Karpas-422 (cell line): ENCODE results near the gene KRT39. TPM values are rescaled to one million over a fixed set of nuclear protein-coding genes. Genes with fewer than 3 reads are reported as not detected.
A peak's percentile ranks its signal among the peaks of the same experiment; 100 is the strongest.

Experiments used
- DNase-seq: peaks from one replicate; pipeline ENCODE4 v3.0.0-alpha.2; 2015
- H2AFZ ChIP-seq: fragments of 200-600 bp; sonication (generic); 2 replicates; pipeline ENCODE4 v1.6.1; 2014; ENCODE audit warnings: antibody characterized with exemption, low read length, mixed read lengths
- H3K27ac ChIP-seq: fragments of 200-600 bp; sonication (generic); 2 replicates; pipeline ENCODE4 v1.5.1; 2014; ENCODE audit warnings: mild to moderate bottlenecking, low read length, moderate library complexity
- H3K27me3 ChIP-seq: fragments of 200-600 bp; sonication (generic); 2 replicates; pipeline ENCODE4 v1.6.1; 2014; ENCODE audit warnings: low read length, mixed read lengths
- H3K36me3 ChIP-seq: fragments of 200-600 bp; sonication (generic); 2 replicates; pipeline ENCODE4 v1.6.1; 2014; ENCODE audit warnings: low read length, mixed read lengths; ENCODE audit not compliant: insufficient read depth
- H3K4me1 ChIP-seq: fragments of 200-600 bp; sonication (generic); 2 replicates; pipeline ENCODE4 v1.6.1; 2014; ENCODE audit warnings: mild to moderate bottlenecking, low read length, mixed read lengths
- H3K4me2 ChIP-seq: fragments of 200-600 bp; sonication (generic); 2 replicates; pipeline ENCODE4 v1.6.1; 2014; ENCODE audit warnings: low read length, low read depth, mild to moderate bottlenecking; ENCODE audit not compliant: poor library complexity, severe bottlenecking
- H3K4me3 ChIP-seq: fragments of 200-600 bp; sonication (generic); 2 replicates; pipeline ENCODE4 v1.5.1; 2014; ENCODE audit warnings: mild to moderate bottlenecking, antibody characterized with exemption, low read length, mixed read lengths
- H3K79me2 ChIP-seq: fragments of 200-600 bp; sonication (generic); 2 replicates; pipeline ENCODE4 v1.6.1; 2014; ENCODE audit warnings: mild to moderate bottlenecking, low read length, mixed read lengths
- H3K9ac ChIP-seq: fragments of 200-600 bp; sonication (generic); 2 replicates; pipeline ENCODE4 v1.6.0; 2014; ENCODE audit warnings: low read length
- H3K9me2 ChIP-seq: fragments of 200-600 bp; sonication (generic), shearing (Covaris generic); replicated peaks from 2 replicates; pipeline ENCODE4 v1.6.0; 2014; ENCODE audit warnings: mild to moderate bottlenecking, low read length, moderate library complexity; ENCODE audit not compliant: insufficient read depth
- H3K9me3 ChIP-seq: fragments of 300-700, 200-600 bp; sonication (generic); 2 replicates; pipeline ENCODE4 v1.6.1; 2014; ENCODE audit warnings: low read length, mixed read lengths
- H4K20me1 ChIP-seq: fragments of 200-600 bp; sonication (generic); 2 replicates; pipeline ENCODE4 v1.6.1; 2014; ENCODE audit warnings: mild to moderate bottlenecking, antibody characterized with exemption, low read length, low read depth; ENCODE audit not compliant: insufficient read depth
- total RNA-seq: library from RNA; depleted of rRNA; stranded (reverse); fragments of >200 nt; shearing (Covaris generic); gene quantifications from 2 replicates; pipeline ENCODE4 v1.2.3, GENCODE V29; 2014; ENCODE audit warnings: low replicate concordance; rRNA removed

The KRT39 gene
- total RNA-seq, result not detected in 2 replicates

DNA sequence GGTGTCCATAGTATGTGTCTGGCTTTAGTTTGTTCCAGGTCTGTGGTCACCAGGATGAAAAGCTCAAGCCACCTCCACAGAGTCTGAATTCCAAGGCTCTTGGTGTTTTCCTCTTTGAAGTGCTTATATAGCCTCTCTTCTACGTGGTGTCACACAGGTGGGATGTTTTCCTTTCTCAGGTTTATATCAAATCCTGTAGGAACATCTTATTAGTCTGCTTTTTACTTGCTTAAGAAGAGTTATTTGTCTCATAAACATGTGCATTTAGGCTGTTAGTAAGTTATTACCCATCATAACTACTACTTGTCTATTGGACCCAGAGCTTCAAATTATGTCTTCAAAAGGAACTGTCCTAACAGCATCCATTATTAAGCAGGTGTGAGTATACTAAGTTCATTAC lies at the start of gene KRT39:
TSS of gene KRT39 (minus strand) at position 101 of the 400 bp plus-strand sequence. CDS start at position 9, 92 bp downstream.
- no peak within 1 kb of the TSS for H3K4me3 ChIP-seq
- no peak within 1 kb of the TSS for H3K4me2 ChIP-seq
- no peaks in the 10 kb centered on the region for H3K4me1 ChIP-seq
- H3K9me3 ChIP-seq, result no peaks in the 10 kb centered on the region
- DNase-seq, result no peak
- no peaks in the 10 kb centered on the region for H3K9me2 ChIP-seq
- H3K36me3 ChIP-seq, result no peaks in the 10 kb centered on the region
- no peaks in the 10 kb centered on the region for H3K27me3 ChIP-seq
- H3K79me2 ChIP-seq, result no peaks in the 10 kb centered on the region
- no peak within 1 kb of the TSS for H2AFZ ChIP-seq
- H3K27ac ChIP-seq, result no peak within 1 kb of the TSS
- H3K9ac ChIP-seq, result no peak within 1 kb of the TSS
- no peaks in the 10 kb centered on the region for H4K20me1 ChIP-seq

- no peak overlapping the region for H2AFZ ChIP-seq
- no peaks in the 10 kb centered on the region for H3K4me1 ChIP-seq
- H4K20me1 ChIP-seq, result no peaks in the 10 kb centered on the region
- DNase-seq, result peak; percentile 41
- H3K9me2 ChIP-seq, result no peaks in the 10 kb centered on the region
- no peak overlapping the region for H3K4me2 ChIP-seq
- H3K27ac ChIP-seq, result no peak overlapping the region
- H3K27me3 ChIP-seq, result no peaks in the 10 kb centered on the region
- no peak overlapping the region for H3K4me3 ChIP-seq
- H3K9ac ChIP-seq, result no peak overlapping the region
- no peaks in the 10 kb centered on the region for H3K9me3 ChIP-seq
- no peaks in the 10 kb centered on the region for H3K36me3 ChIP-seq
- H3K79me2 ChIP-seq, result no peaks in the 10 kb centered on the region
These were observed 48.7 kb upstream of the KRT39 start for GRCh38 chr17:41015454-41015853.

GRCh38 chr17:41013606-41014005 lies 46.9 kb upstream of the KRT39 start:
- H3K4me3 ChIP-seq, result no peak overlapping the region
- H3K4me2 ChIP-seq, result no peak overlapping the region
- no peak overlapping the region for H2AFZ ChIP-seq
- no peaks in the 10 kb centered on the region for H3K27me3 ChIP-seq
- H3K9ac ChIP-seq, result no peak overlapping the region
- H3K9me2 ChIP-seq, result no peaks in the 10 kb centered on the region
- no peak overlapping the region for H3K27ac ChIP-seq
- DNase-seq, result no peak
- no peaks in the 10 kb centered on the region for H3K9me3 ChIP-seq
- H3K36me3 ChIP-seq, result no peaks in the 10 kb centered on the region
- no peaks in the 10 kb centered on the region for H3K4me1 ChIP-seq
- H4K20me1 ChIP-seq, result no peaks in the 10 kb centered on the region
- no peaks in the 10 kb centered on the region for H3K79me2 ChIP-seq

- Histone ChIP-seq H3K27ac (no peak overlapping the region), H3K9ac (no peak overlapping the region), H2AFZ (no peak overlapping the region), H3K4me1 (no peaks in the 10 kb centered on the region), H3K9me2 (no peaks in the 10 kb centered on the region), H3K9me3 (no peaks in the 10 kb centered on the region), H4K20me1 (no peaks in the 10 kb centered on the region), H3K79me2 (no peaks in the 10 kb centered on the region), H3K4me3 (no peak overlapping the region), H3K4me2 (no peak overlapping the region), H3K36me3 (no peaks in the 10 kb centered on the region), H3K27me3 (no peaks in the 10 kb centered on the region)
- DNase-seq, result no peak
These were observed 46.4 kb upstream of the KRT39 start for GRCh38 chr17:41013181-41013580.

GRCh38 chr17:41012326-41013120 lies 45.8 kb upstream of the KRT39 start:
- Histone ChIP-seq H3K36me3 (no peaks in the 10 kb centered on the region), H2AFZ (no peak overlapping the region), H3K4me1 (no peaks in the 10 kb centered on the region), H3K4me3 (no peak overlapping the region), H4K20me1 (no peaks in the 10 kb centered on the region), H3K9me3 (no peaks in the 10 kb centered on the region), H3K9ac (no peak overlapping the region), H3K27ac (no peak overlapping the region), H3K27me3 (no peaks in the 10 kb centered on the region), H3K4me2 (no peak overlapping the region), H3K79me2 (no peaks in the 10 kb centered on the region), H3K9me2 (no peaks in the 10 kb centered on the region)
- DNase-seq, result no peak

- H3K9me3 ChIP-seq, result no peaks in the 10 kb centered on the region
- no peaks in the 10 kb centered on the region for H3K79me2 ChIP-seq
- H3K9me2 ChIP-seq, result no peaks in the 10 kb centered on the region
- no peak overlapping the region for H3K9ac ChIP-seq
- no peak overlapping the region for H3K4me3 ChIP-seq
- no peaks in the 10 kb centered on the region for H3K4me1 ChIP-seq
- no peaks in the 10 kb centered on the region for H3K36me3 ChIP-seq
- no peak overlapping the region for H2AFZ ChIP-seq
- no peak overlapping the region for H3K4me2 ChIP-seq
- no peak overlapping the region for H3K27ac ChIP-seq
- DNase-seq, result no peak
- H3K27me3 ChIP-seq, result no peaks in the 10 kb centered on the region
- H4K20me1 ChIP-seq, result no peaks in the 10 kb centered on the region
These were observed 43.7 kb upstream of the KRT39 start for GRCh38 chr17:41010441-41010840.

DNA sequence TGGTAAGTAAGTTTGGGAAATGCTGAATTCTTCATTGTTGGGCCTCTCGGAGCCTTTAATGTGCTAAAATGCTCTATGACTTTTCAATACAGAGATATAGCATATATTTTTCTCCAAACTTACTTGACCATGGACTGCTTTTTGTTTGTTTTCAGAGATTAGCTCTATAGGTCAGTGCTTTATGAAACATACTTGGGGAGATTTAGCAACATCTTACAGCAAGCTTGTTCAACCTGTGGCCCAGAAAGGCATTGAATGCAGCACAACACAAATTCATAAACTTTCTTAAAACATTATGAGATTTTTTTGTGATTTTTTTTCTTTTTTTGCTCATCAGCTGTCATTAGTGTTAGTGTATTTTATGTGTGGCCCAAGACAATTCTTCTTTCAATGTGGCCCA lies 43.2 kb upstream of the KRT39 start:
- H3K4me3 ChIP-seq, result no peak overlapping the region
- no peaks in the 10 kb centered on the region for H3K36me3 ChIP-seq
- no peak for DNase-seq
- no peaks in the 10 kb centered on the region for H3K9me2 ChIP-seq
- no peaks in the 10 kb centered on the region for H3K4me1 ChIP-seq
- H3K9ac ChIP-seq, result no peak overlapping the region
- no peak overlapping the region for H2AFZ ChIP-seq
- H3K27ac ChIP-seq, result no peak overlapping the region
- no peaks in the 10 kb centered on the region for H4K20me1 ChIP-seq
- H3K9me3 ChIP-seq, result no peaks in the 10 kb centered on the region
- H3K4me2 ChIP-seq, result no peak overlapping the region
- H3K27me3 ChIP-seq, result no peaks in the 10 kb centered on the region
- no peaks in the 10 kb centered on the region for H3K79me2 ChIP-seq

DNA sequence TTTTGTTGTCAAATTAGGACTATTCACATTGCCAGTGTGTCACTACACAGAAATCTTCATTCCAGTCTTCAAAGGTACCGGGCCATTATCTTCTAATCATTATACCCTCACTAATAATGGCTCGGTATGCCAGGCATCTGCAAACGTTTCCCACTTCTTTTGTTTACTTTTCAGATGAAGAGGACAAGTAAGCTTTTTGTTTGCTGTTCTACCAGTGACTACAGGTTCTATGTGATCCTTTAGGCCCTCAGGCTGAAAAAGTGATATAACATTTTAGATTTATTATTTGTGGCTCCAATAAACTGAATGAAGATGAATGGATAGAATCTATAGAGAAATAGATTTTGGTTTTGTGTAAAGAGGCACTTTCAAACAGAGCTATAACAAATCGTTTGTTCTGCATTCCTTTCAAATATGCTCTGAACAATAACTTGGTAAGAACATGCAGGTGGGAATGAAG lies 42.6 kb upstream of the KRT39 start:
- H3K4me1 ChIP-seq, result no peaks in the 10 kb centered on the region
- no peaks in the 10 kb centered on the region for H3K9me2 ChIP-seq
- H3K27me3 ChIP-seq, result no peaks in the 10 kb centered on the region
- H2AFZ ChIP-seq, result no peak overlapping the region
- no peak overlapping the region for H3K9ac ChIP-seq
- no peaks in the 10 kb centered on the region for H3K79me2 ChIP-seq
- no peak for DNase-seq
- H4K20me1 ChIP-seq, result no peaks in the 10 kb centered on the region
- no peak overlapping the region for H3K4me3 ChIP-seq
- no peak overlapping the region for H3K27ac ChIP-seq
- no peaks in the 10 kb centered on the region for H3K9me3 ChIP-seq
- H3K36me3 ChIP-seq, result no peaks in the 10 kb centered on the region
- H3K4me2 ChIP-seq, result no peak overlapping the region
